ENCODE data around the gene MCTP2.

MCTP2 gene

DNA sequence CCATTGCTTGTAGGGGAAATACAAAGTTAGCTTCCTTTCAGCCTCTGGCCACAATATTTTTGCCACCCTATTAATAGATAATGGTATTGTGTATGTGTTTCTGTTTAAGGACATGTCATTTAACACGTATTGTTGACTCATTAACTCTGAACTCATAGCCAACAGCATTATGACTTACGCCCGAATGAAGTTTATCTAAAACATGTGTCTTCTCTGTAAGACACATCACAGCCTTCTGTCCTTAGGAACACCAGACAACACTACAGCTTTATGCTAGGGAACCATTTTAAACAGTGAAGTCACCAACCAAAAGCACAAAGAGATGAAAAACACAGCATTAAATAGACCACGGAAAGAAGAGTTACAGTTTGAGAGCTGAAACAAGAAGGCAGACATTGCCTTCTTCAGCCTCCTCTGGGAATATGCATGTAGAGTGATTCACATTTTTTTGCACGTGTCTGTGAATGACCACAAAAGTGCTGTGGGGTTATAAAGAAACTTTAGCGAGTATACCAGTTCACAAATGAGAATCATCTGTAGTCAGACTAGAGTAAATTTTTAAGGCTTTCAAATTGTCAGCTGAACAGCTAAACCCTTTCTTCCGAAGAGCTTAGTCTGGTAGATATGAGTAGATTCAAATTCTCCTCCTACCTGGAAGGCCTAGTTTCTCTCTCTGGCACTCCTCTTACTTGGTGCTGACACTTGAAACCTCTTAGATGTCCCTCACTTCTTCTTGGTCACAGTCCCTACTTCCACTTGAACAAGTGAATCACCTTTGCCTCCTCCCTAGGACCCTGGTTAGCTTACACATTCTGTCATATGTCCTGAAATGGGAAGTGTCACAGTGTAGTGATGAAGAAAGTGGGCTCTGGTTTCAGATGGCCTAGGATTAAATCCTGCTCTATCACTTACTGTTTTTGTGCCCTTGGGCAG, 32.2 kb downstream of the MCTP2 start:
- DNase-seq = peak in 1 of 2 experiments; percentile 82

- DNase-seq = no peak
These were observed 33.6 kb downstream of the MCTP2 start for GRCh38 chr15:94265009-94265408.

- no peak for DNase-seq
These were observed 34.6 kb downstream of the MCTP2 start for GRCh38 chr15:94265982-94266381.

GRCh38 chr15:94266789-94267188, 35.4 kb downstream of the MCTP2 start:
- DNase-seq = no peak

DNA sequence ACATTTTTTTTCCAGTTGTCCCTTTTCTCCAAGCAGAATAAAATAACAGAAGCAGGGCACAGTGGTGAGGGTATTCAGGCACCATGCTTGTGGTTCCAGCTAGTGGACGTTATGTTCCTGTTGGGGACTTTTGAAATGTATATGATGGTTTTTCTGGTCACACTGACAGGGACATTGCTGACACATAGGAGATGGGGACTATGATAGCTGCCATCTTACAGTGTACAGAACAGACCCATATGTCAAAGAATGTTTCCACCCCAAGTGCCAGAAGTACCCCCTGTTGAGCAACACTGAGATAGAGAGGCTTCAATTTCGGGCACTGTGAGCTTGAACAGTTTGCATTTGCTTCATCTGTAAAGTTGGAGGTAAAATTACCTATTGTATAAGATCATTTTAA, 38.6 kb downstream of the MCTP2 start:
- DNase-seq = no peak

DNA sequence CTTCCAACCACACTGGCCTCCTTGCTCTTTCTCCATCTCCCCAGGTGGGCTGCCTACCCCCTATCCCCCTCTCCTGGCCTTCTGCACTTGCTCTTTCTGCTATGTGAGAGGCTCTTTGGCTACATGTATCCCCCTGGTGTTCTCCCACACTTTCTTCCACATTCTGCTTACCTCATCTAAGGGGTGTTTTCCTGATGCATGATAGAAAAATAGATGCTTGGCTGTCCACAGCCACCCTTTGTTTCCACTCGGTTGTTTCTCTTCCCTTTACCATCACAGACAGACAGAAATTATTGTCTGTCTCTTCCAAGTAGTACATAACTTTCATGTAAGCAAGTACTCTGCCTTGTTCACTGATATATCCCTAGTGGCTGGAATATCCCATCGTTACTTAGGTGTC, 39.2 kb downstream of the MCTP2 start:
- no peak for DNase-seq

- DNase-seq = no peak
These were observed 41.0 kb downstream of the MCTP2 start for GRCh38 chr15:94272251-94272898.

GRCh38 chr15:94273826-94274225, 42.5 kb downstream of the MCTP2 start:
- no peak for DNase-seq

GRCh38 chr15:94274745-94275144, 43.4 kb downstream of the MCTP2 start:
- no peak for DNase-seq

- peak in 1 of 2 experiments; percentile 60 for DNase-seq
These were observed 46.1 kb downstream of the MCTP2 start for GRCh38 chr15:94277485-94277884.

GRCh38 chr15:94279736-94280135, 48.4 kb downstream of the MCTP2 start:
- DNase-seq = no peak

GRCh38 chr15:94280301-94280700, 48.9 kb downstream of the MCTP2 start:
- no peak for DNase-seq

- no peak for DNase-seq
These were observed 51.2 kb downstream of the MCTP2 start for GRCh38 chr15:94282269-94283250.

DNA sequence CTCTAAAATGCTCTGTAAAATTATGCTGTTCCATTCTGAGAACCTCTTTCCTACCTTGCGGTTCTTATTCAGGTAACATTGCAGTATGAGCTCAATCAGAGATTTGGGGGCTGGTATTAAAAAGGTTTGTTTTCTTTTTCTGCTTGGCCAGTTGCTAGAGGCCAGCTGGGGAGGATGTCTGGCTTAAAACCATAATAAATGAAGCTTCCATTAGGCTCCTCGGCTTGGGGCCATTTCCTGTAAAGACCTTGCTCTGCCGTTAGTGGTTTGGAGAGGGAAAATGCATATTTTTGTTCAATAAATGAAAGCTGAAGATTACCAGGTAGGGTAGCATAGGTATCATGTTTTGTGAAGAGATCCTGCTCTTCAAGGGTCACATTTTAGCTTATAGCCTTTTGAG, 55.2 kb downstream of the MCTP2 start:
- DNase-seq = no peak

DNA sequence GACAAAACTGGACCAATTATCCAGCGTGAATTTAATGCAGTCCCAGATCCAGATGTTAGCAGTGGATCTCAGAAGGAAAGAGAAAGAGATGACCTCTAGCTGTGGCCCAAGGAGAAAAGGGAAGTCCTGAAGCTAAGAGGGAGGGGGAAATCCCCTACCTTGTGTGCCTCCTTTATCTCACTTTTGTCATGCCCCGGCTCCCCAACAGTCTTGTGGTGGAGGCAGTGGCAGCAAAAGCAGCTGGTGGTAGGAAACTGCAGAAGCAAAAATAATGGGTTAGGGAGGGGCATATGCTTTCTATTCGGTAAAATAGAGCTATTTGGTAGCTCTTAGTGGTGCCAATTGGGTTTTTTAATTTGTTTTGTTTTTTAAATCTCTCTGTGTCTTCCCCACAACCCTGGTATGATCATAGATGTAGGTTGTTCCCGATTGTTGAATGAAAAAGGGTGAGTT, 56.5 kb downstream of the MCTP2 start:
- DNase-seq = no peak

- DNase-seq = no peak
These were observed 59.4 kb downstream of the MCTP2 start for GRCh38 chr15:94290730-94291129.

GRCh38 chr15:94293411-94294402, 62.3 kb downstream of the MCTP2 start:
- DNase-seq = no peak

DNA sequence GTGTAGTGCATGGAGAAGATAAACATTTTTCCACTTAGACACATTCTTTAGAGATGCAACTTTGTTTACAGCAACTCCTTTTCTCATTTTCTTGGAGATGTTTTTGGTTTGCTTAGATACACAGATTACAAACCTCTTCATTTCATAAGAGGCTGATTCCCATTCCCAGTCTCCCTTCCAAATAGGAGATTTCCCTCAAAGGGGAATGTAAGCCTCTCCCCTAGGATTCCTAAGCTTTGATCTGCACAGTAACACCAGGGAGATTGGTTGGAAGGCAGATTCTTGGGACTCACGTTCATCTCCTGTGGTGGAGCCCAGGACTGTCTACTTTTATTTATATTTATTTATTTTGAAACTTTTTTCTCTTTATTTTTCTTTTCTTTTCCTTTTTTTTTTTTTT, 63.2 kb downstream of the MCTP2 start:
- no peak for DNase-seq

GRCh38 chr15:94295275-94295674, 63.9 kb downstream of the MCTP2 start:
- DNase-seq = no peak

GRCh38 chr15:94296717-94297116, 65.4 kb downstream of the MCTP2 start:
- DNase-seq = no peak

- no peak for DNase-seq
These were observed 66.2 kb downstream of the MCTP2 start for GRCh38 chr15:94297558-94297957.

DNA sequence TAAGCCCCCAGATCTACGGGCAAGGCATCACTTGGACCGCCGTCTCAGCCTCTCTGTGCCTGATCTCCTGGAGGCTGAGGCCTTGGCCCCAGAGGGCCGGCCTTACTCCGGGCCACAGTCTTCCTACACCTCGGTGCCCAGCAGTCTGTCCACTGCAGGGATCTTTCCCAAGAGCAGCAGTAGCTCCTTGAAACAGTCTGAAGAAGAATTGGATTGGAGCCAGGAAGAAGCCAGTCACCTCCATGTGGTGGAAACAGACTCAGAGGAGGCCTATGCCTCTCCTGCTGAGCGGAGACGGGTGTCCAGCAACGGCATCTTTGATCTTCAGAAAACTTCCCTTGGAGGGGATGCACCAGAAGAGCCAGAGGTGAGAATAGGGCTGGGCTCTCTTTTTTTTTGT, 67.0 kb downstream of the MCTP2 start:
- DNase-seq = no peak
